Measurements from ENCODE around the gene CHMP1A. TPM values are rescaled to one million over a fixed set of nuclear protein-coding genes. Genes with fewer than 3 reads are reported as not detected.
A peak's percentile ranks its signal among the peaks of the same experiment; 100 is the strongest.

The CHMP1A gene
- total RNA-seq, 1 donor from 2014 or later, result 104 TPM

GRCh38 chr16:89599902-89600301, 57.6 kb downstream of the CHMP1A start:
- TF ChIP-seq CTCF (IDR thresholded peaks at IDR 0.05; ENCODE audit: unreplicated experiment), result no peak
- H3K27me3 Mint-ChIP-seq (ENCODE audit: unreplicated experiment), result peaks cover 3% of the 10 kb centered on the region
- no peaks in the 10 kb centered on the region for H3K36me3 Mint-ChIP-seq (ENCODE audit: low read depth, unreplicated experiment)
- H3K4me3 Mint-ChIP-seq (ENCODE audit: unreplicated experiment), result no peak overlapping the region
- H3K4me1 Mint-ChIP-seq (ENCODE audit: unreplicated experiment), result peaks cover 5% of the 10 kb centered on the region
- H3K27ac Mint-ChIP-seq (ENCODE audit: unreplicated experiment), result no peak overlapping the region
- no peaks in the 10 kb centered on the region for H3K9me3 Mint-ChIP-seq (ENCODE audit: unreplicated experiment)
- DNase-seq (ENCODE audit: low spot score), result no peak

GRCh38 chr16:89599451-89599858, 58.1 kb downstream of the CHMP1A start:
- no peaks in the 10 kb centered on the region for H3K9me3 Mint-ChIP-seq (ENCODE audit: unreplicated experiment)
- H3K27ac Mint-ChIP-seq (ENCODE audit: unreplicated experiment), result no peak overlapping the region
- peaks cover 5% of the 10 kb centered on the region for H3K4me1 Mint-ChIP-seq (ENCODE audit: unreplicated experiment)
- no peak for TF ChIP-seq CTCF (IDR thresholded peaks at IDR 0.05; ENCODE audit: unreplicated experiment)
- no peaks in the 10 kb centered on the region for H3K36me3 Mint-ChIP-seq (ENCODE audit: low read depth, unreplicated experiment)
- no peak overlapping the region for H3K4me3 Mint-ChIP-seq (ENCODE audit: unreplicated experiment)
- H3K27me3 Mint-ChIP-seq (ENCODE audit: unreplicated experiment), result peaks cover 3% of the 10 kb centered on the region
- peak; percentile 72 for DNase-seq (ENCODE audit: low spot score)

DNA sequence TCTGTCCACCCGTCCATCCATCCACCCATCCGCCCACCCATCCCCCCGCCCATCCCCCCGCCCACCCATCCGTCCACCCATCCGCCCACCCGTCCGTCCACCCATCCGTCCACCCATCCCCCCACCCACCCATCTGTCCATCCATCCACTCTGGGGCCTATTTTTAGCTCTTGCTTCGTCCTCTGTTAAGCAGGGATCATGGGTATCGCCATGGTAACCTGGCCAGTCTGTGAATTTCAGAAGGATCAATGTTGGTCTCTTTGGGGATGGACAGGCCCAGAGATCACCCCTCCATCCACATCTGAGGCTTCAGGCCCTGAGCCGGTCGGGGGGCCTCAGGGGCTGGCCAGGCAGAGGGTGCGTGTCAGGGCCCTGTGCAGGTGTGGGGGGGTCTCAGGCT, 59.3 kb downstream of the CHMP1A start:
- Mint-ChIP-seq H3K4me3 (ENCODE audit: unreplicated experiment) (no peak overlapping the region), H3K27me3 (ENCODE audit: unreplicated experiment) (peaks cover 3% of the 10 kb centered on the region)

DNA sequence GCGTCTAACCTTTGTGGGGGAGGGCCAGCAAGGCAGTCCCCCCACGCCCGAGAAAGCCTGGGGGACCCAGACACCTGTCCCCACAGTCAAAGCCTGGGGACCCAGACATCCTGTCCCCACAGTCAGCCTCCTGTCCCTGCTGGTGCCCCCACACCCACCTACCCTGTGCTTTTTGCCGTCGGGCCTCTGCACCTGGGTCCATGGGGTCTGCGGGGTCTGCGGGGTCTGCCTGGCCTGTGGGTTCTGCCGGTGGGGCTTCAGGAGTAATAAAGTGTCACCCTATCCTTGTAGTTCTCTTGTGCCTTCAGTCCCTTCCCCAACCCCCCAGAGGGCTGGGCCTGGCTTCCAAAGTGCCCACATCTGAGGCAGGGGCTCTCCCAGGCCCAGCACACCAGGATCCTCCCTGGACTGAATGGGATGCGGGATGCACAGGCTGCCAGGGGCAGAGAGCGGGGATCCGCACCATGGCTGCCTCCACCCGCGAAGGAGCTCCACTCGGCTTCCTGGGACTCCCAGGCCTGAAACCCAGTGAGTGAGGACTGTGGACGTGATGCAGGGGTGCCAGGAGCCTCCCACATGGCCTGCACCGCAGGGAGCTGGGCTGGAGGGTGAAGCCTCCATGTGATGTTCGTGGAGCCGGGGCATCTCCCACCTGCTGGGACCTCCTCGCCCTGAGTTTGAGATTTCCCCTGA, 60.4 kb downstream of the CHMP1A start:
- Mint-ChIP-seq H3K4me3 (ENCODE audit: unreplicated experiment) (no peak overlapping the region), H3K27me3 (ENCODE audit: unreplicated experiment) (peaks cover 3% of the 10 kb centered on the region), H3K4me1 (ENCODE audit: unreplicated experiment) (no peaks in the 10 kb centered on the region), H3K36me3 (ENCODE audit: low read depth, unreplicated experiment) (no peaks in the 10 kb centered on the region), H3K27ac (ENCODE audit: unreplicated experiment) (no peak overlapping the region), H3K9me3 (ENCODE audit: unreplicated experiment) (no peaks in the 10 kb centered on the region)
- no peak for TF ChIP-seq CTCF (IDR thresholded peaks at IDR 0.05; ENCODE audit: unreplicated experiment)
- no peak for DNase-seq (ENCODE audit: low spot score)

More for the DNA sequence above, 59.3 kb downstream of the CHMP1A start:
- no peaks in the 10 kb centered on the region for H3K36me3 Mint-ChIP-seq (ENCODE audit: low read depth, unreplicated experiment)
- no peak for DNase-seq (ENCODE audit: low spot score)
- no peak overlapping the region for H3K27ac Mint-ChIP-seq (ENCODE audit: unreplicated experiment)
- no peak for TF ChIP-seq CTCF (IDR thresholded peaks at IDR 0.05; ENCODE audit: unreplicated experiment)
- no peaks in the 10 kb centered on the region for H3K9me3 Mint-ChIP-seq (ENCODE audit: unreplicated experiment)
- peaks cover 5% of the 10 kb centered on the region for H3K4me1 Mint-ChIP-seq (ENCODE audit: unreplicated experiment)

- Mint-ChIP-seq H3K27me3 (ENCODE audit: unreplicated experiment) (peaks cover 3% of the 10 kb centered on the region), H3K9me3 (ENCODE audit: unreplicated experiment) (no peaks in the 10 kb centered on the region), H3K27ac (ENCODE audit: unreplicated experiment) (no peak overlapping the region), H3K4me1 (ENCODE audit: unreplicated experiment) (no peaks in the 10 kb centered on the region), H3K36me3 (ENCODE audit: low read depth, unreplicated experiment) (no peaks in the 10 kb centered on the region), H3K4me3 (ENCODE audit: unreplicated experiment) (peak overlapping the region; percentile 51)
- TF ChIP-seq CTCF (IDR thresholded peaks at IDR 0.05; ENCODE audit: unreplicated experiment), result no peak
- no peak for DNase-seq (ENCODE audit: low spot score)
Measured at GRCh38 chr16:89596061-89596689, 61.3 kb downstream of the CHMP1A start.

Data from endothelial cell (in vitro differentiated cells).